ENCODE results near the gene NEXMIF.
A peak's percentile ranks its signal among the peaks of the same experiment; 100 is the strongest.
"Not testable (repeated sequence)": the region's sequence is repeated elsewhere in the genome, so short reads cannot be mapped to it uniquely, and the experiment has no call there.

Gene NEXMIF
- long read RNA-seq, donor 1: 0 reads
- long read RNA-seq, donor 2: 0 reads
- long read RNA-seq, donor 3, full-length matches to known transcripts: 1 of 1 reads
- long read RNA-seq, donor 3, partial matches to known transcripts: 0 of 1 reads
- long read RNA-seq, donor 3, other reads (novel, unspliced or antisense): 0 of 1 reads
- long read RNA-seq, donor 4: 0 reads
- long read RNA-seq, donor 5: 0 reads
- long read RNA-seq, donor 6: 0 reads
- long read RNA-seq, donor 7, full-length matches to known transcripts: 1 of 1 reads
- long read RNA-seq, donor 7, partial matches to known transcripts: 0 of 1 reads
- long read RNA-seq, donor 7, other reads (novel, unspliced or antisense): 0 of 1 reads
- long read RNA-seq, donor 8: 0 reads

GRCh38 chrX:74925225-74926088 lies at the start of gene NEXMIF:
NEXMIF (minus strand) TSS chrX:74925452.
- DNase-seq: no peak

GRCh38 chrX:74961962-74962361 lies 36.7 kb upstream of the NEXMIF start:
- DNase-seq: not testable (repeated sequence)

- DNase-seq: no peak
These were observed 24.5 kb upstream of the NEXMIF start for GRCh38 chrX:74949717-74950116.

GRCh38 chrX:74940414-74940813 lies 15.2 kb upstream of the NEXMIF start:
- no peak for DNase-seq

GRCh38 chrX:74931214-74931613 lies 6.0 kb upstream of the NEXMIF start:
- no peak for DNase-seq

- peak; percentile 81 for DNase-seq
These were observed 615 bp downstream of the NEXMIF start for GRCh38 chrX:74924449-74925224.

- DNase-seq: no peak
These were observed 1.3 kb downstream of the NEXMIF start for GRCh38 chrX:74923942-74924448.

GRCh38 chrX:74922922-74923543 lies 2.2 kb downstream of the NEXMIF start:
- DNase-seq: no peak

- no peak for DNase-seq
These were observed 13.8 kb downstream of the NEXMIF start for GRCh38 chrX:74911494-74911893.

GRCh38 chrX:74906417-74906816 lies 18.8 kb downstream of the NEXMIF start:
- no peak for DNase-seq

- no peak for DNase-seq
These were observed 22.4 kb downstream of the NEXMIF start for GRCh38 chrX:74902806-74903205.

GRCh38 chrX:74892561-74892960 lies 32.7 kb downstream of the NEXMIF start:
- no peak for DNase-seq

GRCh38 chrX:74890676-74891430 lies 34.4 kb downstream of the NEXMIF start:
- DNase-seq: no peak

GRCh38 chrX:74882383-74882782 lies 42.9 kb downstream of the NEXMIF start:
- DNase-seq: not testable (repeated sequence)

- no peak for DNase-seq
These were observed 59.5 kb downstream of the NEXMIF start for GRCh38 chrX:74865725-74866124.

- no peak for DNase-seq
These were observed 72.0 kb downstream of the NEXMIF start for GRCh38 chrX:74853255-74853654.

GRCh38 chrX:74835566-74835965 lies 89.7 kb downstream of the NEXMIF start:
- no peak for DNase-seq

- DNase-seq: not testable (repeated sequence)
These were observed 105.5 kb downstream of the NEXMIF start for GRCh38 chrX:74819797-74820196.

GRCh38 chrX:74814681-74815080 lies 110.6 kb downstream of the NEXMIF start:
- DNase-seq: no peak

- no peak for DNase-seq
These were observed 120.7 kb downstream of the NEXMIF start for GRCh38 chrX:74804574-74804973.

- no peak for DNase-seq
These were observed 125.2 kb downstream of the NEXMIF start for GRCh38 chrX:74800062-74800461.
